Right lobe of liver (tissue), 6 donors: ENCODE data around the gene ANGPTL2. TPM values are rescaled to one million over a fixed set of nuclear protein-coding genes. Genes with fewer than 3 reads are reported as not detected.

ENCODE experiments used
- ATAC-seq, 4 donors: fragments of 200-7000 bp; cut with Tn5 transposase; one replicate each; pipeline ENCODE4 v1.9.1; 2020; ENCODE audit warnings: mild to moderate bottlenecking in 4 of 4, moderate library complexity in 4 of 4
- DNase-seq, 3 donors: peaks; one replicate each; pipeline ENCODE4 v3.0.0-alpha.2; 2020
- H3K27ac ChIP-seq, 3 donors: fragments of 200-600 bp; one replicate each; pipeline ENCODE4 v1.8.0; 2022
- H3K27me3 ChIP-seq, 2 donors: fragments of 200-600 bp; one replicate each; pipeline ENCODE4 v1.8.0; 2022
- H3K36me3 ChIP-seq, 4 donors: fragments of 200-600 bp; sonication (generic) in 1 of 4; one replicate each; pipeline versions ENCODE4 v1.5.1 to v1.8.0; 2017 to 2022; ENCODE audit warnings: control low read depth in 1 of 4
- H3K4me1 ChIP-seq, 4 donors: fragments of 200-600 bp; sonication (generic) in 1 of 4; one replicate each; pipeline versions ENCODE4 v1.5.1 to v1.8.0; 2017 to 2022; ENCODE audit warnings: control low read depth in 1 of 4
- H3K4me3 ChIP-seq, 3 donors: fragments of 200-600 bp; one replicate each; pipeline ENCODE4 v1.8.0; 2022
- H3K9me3 ChIP-seq, 4 donors: fragments of 200-600 bp; sonication (generic) in 1 of 4; one replicate each; pipeline versions ENCODE4 v1.5.1 to v1.8.0; 2017 to 2022; ENCODE audit warnings: control low read depth in 1 of 4
- CTCF ChIP-seq, 4 donors: fragments of 200-600 bp in 3 of 4; fragments of 450-650 bp in 1 of 4; IDR thresholded peaks; one replicate each; pipeline versions ENCODE4 v1.5.1 to v1.8.0; 2016 to 2022; ENCODE audit warnings: antibody characterized with exemption in 4 of 4, mild to moderate bottlenecking in 2 of 4
- POLR2A ChIP-seq: fragments of 450-650 bp; IDR thresholded peaks from one replicate; pipeline ENCODE4 v1.6.1; 2017; ENCODE audit warnings: antibody characterized with exemption, mild to moderate bottlenecking
- WGBS: methylation state at CpG from one replicate; pipeline ENCODE4 v1.1.6; 2018; ENCODE audit warnings: low coverage, low lambda C conversion rate; ENCODE audit not compliant: insufficient coverage; ENCODE audit errors: missing lambda C conversion rate; 5-methylcytosine and 5-hydroxymethylcytosine counted together
- intact Hi-C, 2 donors: fragments of 100-400 bp; cut with DNase I; formaldehyde crosslinking; loops; one replicate each; pipeline versions ENCODE4 v1.11.2 to v1.14.1; 2022
- total RNA-seq, 6 experiments: library from RNA; depleted of rRNA in 2 of 6; stranded (reverse); fragments of >200 nt in 2 of 6; fragmentation: NEBNext Ultra II Directional in 3 of 6; extraction: Animal tissue kit (Norgen Biotek cat#: 25700) in 3 of 6; gene quantifications; one replicate each; pipeline versions ENCODE4 v1.1.0 to v1.2.4, GENCODE V29; 2016 to 2023
- donor health status: DM: no; HTN: yes; CAD: no.
- donor health status: DM: no; HTN: no; CAD: no.
- donor health status: DM: no; HTN: no; CAD: no.
- donor health status: DM: no; HTN: yes; CAD: no.
- donor health status: DM: no; HTN: yes; CAD: no.

The ANGPTL2 gene
- total RNA-seq, 6 experiments from 2014 or later = 2.1 to 6.3 (median 3.0) TPM

GRCh38 chr9:127079446-127080140 lies 42.8 kb downstream of the ANGPTL2 start:
- ATAC-seq = no peak
- WGBS = 90% methylated on average over 6 of the region's 8 CpGs
- intact Hi-C loops = no loop called here

GRCh38 chr9:127078988-127079387 lies 43.4 kb downstream of the ANGPTL2 start:
- TF ChIP-seq CTCF (IDR thresholded peaks at IDR 0.05) = no peak
- no peak for TF ChIP-seq POLR2A
- Histone ChIP-seq H3K4me3 (no peak overlapping the region), H3K36me3 (no peaks in the 10 kb centered on the region), H3K4me1 (no peaks in the 10 kb centered on the region), H3K27ac (no peak overlapping the region), H3K9me3 (no peaks in the 10 kb centered on the region), H3K27me3 (no peaks in the 10 kb centered on the region)
- intact Hi-C loops = no loop called here
- ATAC-seq (no peak), DNase-seq (no peak)
- WGBS = 83% methylated on average over 1 of the region's 1 CpG

More at GRCh38 chr9:127079446-127080140, 42.8 kb downstream of the ANGPTL2 start:
- TF ChIP-seq CTCF (IDR thresholded peaks at IDR 0.05) = no peak
- no peak for TF ChIP-seq POLR2A
- Histone ChIP-seq H3K4me1 (no peaks in the 10 kb centered on the region), H3K36me3 (no peaks in the 10 kb centered on the region), H3K27me3 (no peaks in the 10 kb centered on the region), H3K9me3 (no peaks in the 10 kb centered on the region), H3K27ac (no peak overlapping the region), H3K4me3 (no peak overlapping the region)
- no peak for DNase-seq

DNA sequence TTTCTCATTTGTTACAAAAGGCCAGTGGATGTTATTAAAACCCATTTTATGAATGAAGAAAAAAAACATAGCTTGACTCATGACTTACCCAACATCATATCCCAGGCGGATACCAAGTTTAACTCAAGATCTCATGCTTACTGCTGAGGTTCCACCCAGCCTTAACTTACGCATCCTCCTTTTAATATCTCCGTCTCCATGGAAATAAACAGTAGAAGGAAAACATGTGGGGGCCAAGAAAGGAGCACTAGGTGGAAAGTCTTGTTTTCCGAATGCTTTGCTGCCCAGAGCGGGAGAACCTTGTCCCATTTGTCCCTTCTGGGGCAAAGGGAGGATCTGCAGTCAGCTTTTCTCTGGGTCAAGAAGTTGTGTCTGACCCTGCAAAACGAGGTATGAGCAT lies 44.1 kb downstream of the ANGPTL2 start:
- DNase-seq (no peak), ATAC-seq (no peak)
- Histone ChIP-seq H3K4me1 (no peaks in the 10 kb centered on the region), H3K27me3 (no peaks in the 10 kb centered on the region), H3K4me3 (no peak overlapping the region), H3K36me3 (no peaks in the 10 kb centered on the region), H3K9me3 (no peaks in the 10 kb centered on the region), H3K27ac (no peak overlapping the region)
- WGBS = 92% methylated on average over 6 of the region's 6 CpGs
- TF ChIP-seq CTCF (IDR thresholded peaks at IDR 0.05) (no peak), POLR2A (no peak)
- intact Hi-C loops = no loop called here

GRCh38 chr9:127077644-127077946 lies 44.8 kb downstream of the ANGPTL2 start:
- TF ChIP-seq CTCF (IDR thresholded peaks at IDR 0.05) = no peak
- no peak for TF ChIP-seq POLR2A
- Histone ChIP-seq H3K36me3 (no peaks in the 10 kb centered on the region), H3K27me3 (no peaks in the 10 kb centered on the region), H3K27ac (no peak overlapping the region), H3K4me1 (no peaks in the 10 kb centered on the region), H3K4me3 (no peak overlapping the region), H3K9me3 (no peaks in the 10 kb centered on the region)
- ATAC-seq = no peak
- intact Hi-C loops = no loop called here
- WGBS = 86% methylated on average over 1 of the region's 2 CpGs
- DNase-seq = no peak
